Neural cell (in vitro differentiated cells): Measurements from ENCODE around the gene GHITM. TPM values are rescaled to one million over a fixed set of nuclear protein-coding genes. Genes with fewer than 3 reads are reported as not detected.

Source experiments
- H2AFZ ChIP-seq: fragments of 200-600, 300-800 bp; sonication (generic), shearing (Covaris generic); 2 replicates; pipeline ENCODE4 v1.6.0; 2014; ENCODE audit warnings: low read depth, mild to moderate bottlenecking, antibody characterized with exemption, low read length, moderate library complexity
- H3F3A ChIP-seq: fragments of 200-600 bp; shearing (Covaris generic); 2 replicates; pipeline ENCODE4 v1.6.1; 2016; ENCODE audit warnings: mild to moderate bottlenecking, moderate library complexity, mixed read lengths, antibody characterized with exemption, low read length; ENCODE audit not compliant: insufficient read depth, poor library complexity, severe bottlenecking
- H3K27ac ChIP-seq: fragments of 200-600, 300-800 bp; sonication (generic), shearing (Covaris generic); 2 replicates; pipeline ENCODE4 v1.5.1; 2014; ENCODE audit warnings: mild to moderate bottlenecking, low read length, moderate library complexity
- H3K27me3 ChIP-seq: fragments of 300-800, 200-600 bp; sonication (generic), shearing (Covaris generic); 2 replicates; pipeline ENCODE4 v1.6.0; 2014; ENCODE audit warnings: mild to moderate bottlenecking, low read depth, low read length, moderate library complexity; ENCODE audit not compliant: insufficient read depth
- H3K36me3 ChIP-seq: fragments of 300-800, 200-600 bp; sonication (generic), shearing (Covaris generic); 2 replicates; pipeline ENCODE4 v1.5.1; 2014; ENCODE audit warnings: mild to moderate bottlenecking, antibody characterized with exemption, low read length, moderate library complexity; ENCODE audit not compliant: insufficient read depth
- H3K4me2 ChIP-seq: fragments of 300-800, 200-600 bp; sonication (generic), shearing (Covaris generic); 2 replicates; pipeline ENCODE4 v1.6.0; 2014; ENCODE audit warnings: mild to moderate bottlenecking, low read length
- H3K4me3 ChIP-seq: fragments of 300-800, 200-600 bp; sonication (generic), shearing (Covaris generic); 2 replicates; pipeline ENCODE4 v1.5.1; 2014; ENCODE audit warnings: mild to moderate bottlenecking, low read length, moderate library complexity
- H3K79me2 ChIP-seq: fragments of 200-600 bp; shearing (Covaris generic); replicated peaks from 2 replicates; pipeline ENCODE4 v1.6.0; 2014; ENCODE audit warnings: mild to moderate bottlenecking, low read length, moderate library complexity; ENCODE audit not compliant: insufficient read depth
- H3K9ac ChIP-seq: fragments of 300-800, 200-600 bp; sonication (generic), shearing (Covaris generic); 2 replicates; pipeline ENCODE4 v1.6.1; 2016; ENCODE audit warnings: mild to moderate bottlenecking, low read length, mixed read lengths
- H3K9me2 ChIP-seq: fragments of 200-600 bp; shearing (Covaris generic); 2 replicates; pipeline ENCODE4 v1.6.1; 2016; ENCODE audit warnings: mild to moderate bottlenecking, low read length, mixed read lengths; ENCODE audit not compliant: insufficient read depth
- H3K9me3 ChIP-seq: fragments of 200-600, 300-800 bp; sonication (generic), shearing (Covaris generic); 2 replicates; pipeline ENCODE4 v1.6.1; 2016; ENCODE audit warnings: mild to moderate bottlenecking, mixed run types, low read length, moderate library complexity, mixed read lengths
- H4K20me1 ChIP-seq: fragments of 200-600 bp; shearing (Covaris generic); 2 replicates; pipeline ENCODE4 v1.6.1; 2016; ENCODE audit warnings: mild to moderate bottlenecking, mixed run types; ENCODE audit not compliant: insufficient read depth
- CTCF ChIP-seq: fragments of 450-650 bp; IDR thresholded peaks from 2 replicates; pipeline ENCODE4 v1.5.1; 2014; ENCODE audit warnings: antibody characterized with exemption, mild to moderate bottlenecking, moderate library complexity; ENCODE audit not compliant: poor library complexity, severe bottlenecking
- EP300 ChIP-seq: fragments of 450-650 bp; conservative IDR thresholded peaks from 2 replicates; pipeline ENCODE4 v1.6.1; 2014; ENCODE audit warnings: antibody characterized with exemption, mild to moderate bottlenecking, moderate library complexity; ENCODE audit not compliant: poor library complexity, severe bottlenecking
- EZH2 ChIP-seq: fragments of 200-600, 300-800 bp; shearing (Covaris generic), sonication (generic); IDR thresholded peaks from 2 replicates; pipeline ENCODE4 v1.6.1; 2014; ENCODE audit warnings: antibody characterized with exemption, low read length, borderline replicate concordance, mild to moderate bottlenecking; ENCODE audit not compliant: insufficient read depth, poor library complexity, severe bottlenecking
- MXI1 ChIP-seq: fragments of 450-650 bp; conservative IDR thresholded peaks from 2 replicates; pipeline ENCODE4 v1.6.1; 2014; ENCODE audit warnings: antibody characterized with exemption, mild to moderate bottlenecking; ENCODE audit not compliant: poor library complexity, severe bottlenecking
- POLR2AphosphoS5 ChIP-seq: IDR thresholded peaks from 2 replicates; pipeline ENCODE4 v1.6.1; 2012
- RAD21 ChIP-seq: fragments of 450-650 bp; conservative IDR thresholded peaks from 2 replicates; pipeline ENCODE4 v1.6.1; 2014; ENCODE audit warnings: antibody characterized with exemption, mild to moderate bottlenecking, moderate library complexity
- REST ChIP-seq: IDR thresholded peaks from 2 replicates; pipeline ENCODE4 v1.6.1; 2012; ENCODE audit warnings: borderline replicate concordance
- SMC3 ChIP-seq: fragments of 450-650 bp; conservative IDR thresholded peaks from 2 replicates; pipeline ENCODE4 v1.6.1; 2014; ENCODE audit warnings: antibody characterized with exemption, mild to moderate bottlenecking, moderate library complexity; ENCODE audit not compliant: poor library complexity
- TAF1 ChIP-seq: IDR thresholded peaks from 2 replicates; pipeline ENCODE4 v1.6.1; 2012; ENCODE audit warnings: low read depth
- polyA plus RNA-seq: library from polyadenylated mRNA; depleted of rRNA; stranded (reverse); fragments of >200 nt; gene quantifications from 2 replicates; pipeline ENCODE4 v1.2.3, GENCODE V29; 2014

The GHITM gene
- polyA plus RNA-seq, 1 donor from 2014 or later = 306 TPM

DNA sequence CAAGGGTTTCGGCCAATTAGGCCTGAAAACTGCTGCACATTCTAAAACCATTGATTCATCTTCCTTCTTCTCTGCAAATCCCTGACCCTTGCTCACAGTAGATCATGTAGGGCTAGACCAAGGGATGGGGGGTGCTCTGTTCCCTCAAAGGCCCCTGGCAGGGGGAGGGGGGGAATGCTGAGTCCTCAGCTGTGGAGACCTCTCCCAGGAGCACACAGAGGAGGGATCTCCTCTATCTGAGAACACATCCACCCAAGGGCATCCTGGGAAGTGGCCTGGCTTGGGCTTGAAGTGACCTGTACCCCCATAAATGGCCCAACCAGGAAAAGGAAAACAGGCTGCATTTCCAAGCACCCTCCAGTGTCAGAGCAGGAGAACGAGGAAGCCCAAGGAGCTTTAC lies 54.0 kb downstream of the GHITM start:
- H3K27ac ChIP-seq = no peak overlapping the region
- H3K4me3 ChIP-seq = no peak overlapping the region
- no peak for TF ChIP-seq CTCF
- TF ChIP-seq REST = no peak
- TF ChIP-seq SMC3 = no peak
- no peak for TF ChIP-seq TAF1
- no peak for TF ChIP-seq POLR2AphosphoS5
- no peak for TF ChIP-seq EP300
- no peak for TF ChIP-seq RAD21
- TF ChIP-seq MXI1 = no peak
- no peak for TF ChIP-seq EZH2
- H3K36me3 ChIP-seq = no peaks in the 10 kb centered on the region
- H3K9me2 ChIP-seq = no peaks in the 10 kb centered on the region
- peaks cover 30% of the 10 kb centered on the region for H3K27me3 ChIP-seq
- H4K20me1 ChIP-seq = no peaks in the 10 kb centered on the region
- H3F3A ChIP-seq = no peaks in the 10 kb centered on the region
- H3K79me2 ChIP-seq = no peaks in the 10 kb centered on the region
- no peak overlapping the region for H3K9ac ChIP-seq
- no peaks in the 10 kb centered on the region for H3K9me3 ChIP-seq
- H2AFZ ChIP-seq = no peak overlapping the region
- no peak overlapping the region for H3K4me2 ChIP-seq

DNA sequence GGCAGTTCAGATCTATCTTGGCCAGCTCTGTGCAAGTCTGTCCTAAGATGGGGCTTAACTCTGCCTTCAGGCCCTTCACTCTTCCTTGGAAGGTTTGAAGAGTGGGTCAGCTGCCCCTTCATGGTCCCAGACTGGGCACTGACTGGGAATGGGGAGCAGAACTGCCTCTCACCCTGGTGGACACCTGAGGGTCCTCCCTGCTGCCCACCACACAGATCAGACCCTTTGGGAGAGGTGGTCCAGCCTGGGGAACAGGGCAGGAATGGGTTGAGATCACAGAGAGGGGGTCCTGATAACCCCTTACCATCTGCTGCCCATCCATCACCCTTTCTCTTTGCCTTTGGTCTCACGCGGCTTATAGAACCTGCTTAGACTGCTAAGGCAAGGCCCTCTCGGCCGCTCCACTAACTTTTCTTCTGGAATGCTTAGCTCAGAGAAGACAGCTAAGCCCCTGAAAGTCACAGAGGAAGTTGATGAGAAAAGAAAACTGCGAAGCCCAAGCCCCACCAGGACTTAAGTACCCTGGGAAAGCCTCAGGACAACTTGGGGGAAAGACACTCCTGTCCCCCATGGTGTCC lies 54.6 kb downstream of the GHITM start:
- no peaks in the 10 kb centered on the region for H3K9me2 ChIP-seq
- no peak overlapping the region for H3K27ac ChIP-seq
- no peaks in the 10 kb centered on the region for H3K9me3 ChIP-seq
- H3K9ac ChIP-seq = peak overlapping the region; percentile 55
- H3K4me2 ChIP-seq = peak overlapping the region; percentile 48
- H3F3A ChIP-seq = no peaks in the 10 kb centered on the region
- H3K79me2 ChIP-seq = no peaks in the 10 kb centered on the region
- TF ChIP-seq EP300 (no peak), RAD21 (no peak), SMC3 (no peak), CTCF (no peak), EZH2 (no peak), POLR2AphosphoS5 (no peak)
- H3K27me3 ChIP-seq = peaks cover 30% of the 10 kb centered on the region
- no peaks in the 10 kb centered on the region for H3K36me3 ChIP-seq
- peak overlapping the region; percentile 69 for H3K4me3 ChIP-seq
- no peak overlapping the region for H2AFZ ChIP-seq
- H4K20me1 ChIP-seq = no peaks in the 10 kb centered on the region
